HEK293T (cell line): Measurements from ENCODE around the gene NDOR1.

Source experiments
- CTCF ChIA-PET: fragments of 350-600 bp; formaldehyde crosslinking; extraction: SDS; loops from one replicate; lab custom pipeline; 2021; ENCODE audit warnings: antibody characterized with exemption, inconsistent platforms; lab: Yijun Ruan, JAX
- POLR2A ChIA-PET: fragments of 350-600 bp; formaldehyde crosslinking; extraction: SDS; loops from one replicate; lab custom pipeline; 2020; ENCODE audit warnings: antibody characterized with exemption, inconsistent platforms; lab: Yijun Ruan, JAX
- DNase-seq: peaks from one replicate; pipeline ENCODE4 v3.0.0; 2012; ENCODE audit warnings: mixed read lengths; ENCODE audit errors: extremely low spot score
- ARNT ChIP-seq: fragments of 450-650 bp; IDR thresholded peaks from 2 replicates; pipeline ENCODE4 v1.6.1; 2017; ENCODE audit warnings: mild to moderate bottlenecking
- BHLHE40 ChIP-seq: fragments of 450-650 bp; IDR thresholded peaks from 2 replicates; pipeline ENCODE4 v1.6.1; 2016; ENCODE audit warnings: mild to moderate bottlenecking, moderate library complexity, borderline replicate concordance
- CTBP1 ChIP-seq: fragments of 450-650 bp; IDR thresholded peaks from 2 replicates; pipeline ENCODE4 v1.6.1; 2016; ENCODE audit warnings: borderline replicate concordance
- ELF4 ChIP-seq: fragments of 450-650 bp; IDR thresholded peaks from 2 replicates; pipeline ENCODE4 v1.6.1; 2017; ENCODE audit warnings: antibody characterized with exemption
- FOXA1 ChIP-seq: fragments of 450-650 bp; IDR thresholded peaks from 2 replicates; pipeline ENCODE4 v1.6.1; 2016; ENCODE audit warnings: mild to moderate bottlenecking
- FOXK2 ChIP-seq: fragments of 450-650 bp; IDR thresholded peaks from 2 replicates; pipeline ENCODE4 v1.6.1; 2016; ENCODE audit warnings: mild to moderate bottlenecking
- FOXM1 ChIP-seq: fragments of 450-650 bp; IDR thresholded peaks from 2 replicates; pipeline ENCODE4 v1.6.1; 2017; ENCODE audit warnings: mild to moderate bottlenecking, borderline replicate concordance
- HDGF ChIP-seq: fragments of 450-650 bp; IDR thresholded peaks from 2 replicates; pipeline ENCODE4 v1.6.1; 2017; ENCODE audit warnings: antibody characterized with exemption, borderline replicate concordance
- L3MBTL2 ChIP-seq: fragments of 450-650 bp; conservative IDR thresholded peaks from 2 replicates; pipeline ENCODE4 v1.6.1; 2016; ENCODE audit warnings: mild to moderate bottlenecking
- LEF1 ChIP-seq: fragments of 450-650 bp; IDR thresholded peaks from 2 replicates; pipeline ENCODE4 v1.6.1; 2017; ENCODE audit warnings: mild to moderate bottlenecking, borderline replicate concordance
- NFRKB ChIP-seq: fragments of 450-650 bp; IDR thresholded peaks from 2 replicates; pipeline ENCODE4 v1.6.1; 2016; ENCODE audit warnings: mild to moderate bottlenecking, moderate library complexity
- PKNOX1 ChIP-seq: fragments of 450-650 bp; IDR thresholded peaks from 2 replicates; pipeline ENCODE4 v1.6.1; 2016
- SP1 ChIP-seq: fragments of 450-650 bp; IDR thresholded peaks from 2 replicates; pipeline ENCODE4 v1.6.1; 2017
- SUZ12 ChIP-seq: fragments of 450-650 bp; IDR thresholded peaks from 2 replicates; pipeline ENCODE4 v1.6.1; 2016; ENCODE audit warnings: mild to moderate bottlenecking
- TARDBP ChIP-seq: fragments of 450-650 bp; IDR thresholded peaks from 2 replicates; pipeline ENCODE4 v1.6.1; 2016
- ZNF384 ChIP-seq: fragments of 450-650 bp; IDR thresholded peaks from 2 replicates; pipeline ENCODE4 v1.6.1; 2016

Gene NDOR1

GRCh38 chr9:137262909-137263285 is 57.4 kb downstream of the NDOR1 start:
- POLR2A ChIA-PET: no interaction called here
- CTCF ChIA-PET: interaction anchor here (1.0 kb wide), 1 partner anchor 24 kb away, joined by 3 read pairs; no protein-coding TSS in a partner anchor

GRCh38 chr9:137263506-137263905 is 58.0 kb downstream of the NDOR1 start:
- POLR2A ChIA-PET: no interaction called here
- DNase-seq: no peak
- CTCF ChIA-PET: interaction anchor here (1.0 kb wide), 1 partner anchor 25 kb away, joined by 3 read pairs; no protein-coding TSS in a partner anchor

More at GRCh38 chr9:137262909-137263285, 57.4 kb downstream of the NDOR1 start:
- DNase-seq: no peak
- TF ChIP-seq SUZ12: no peak
- no peak for TF ChIP-seq FOXA1
- no peak for TF ChIP-seq TARDBP
- no peak for TF ChIP-seq CTBP1
- no peak for TF ChIP-seq FOXK2
- TF ChIP-seq LEF1: no peak
- no peak for TF ChIP-seq HDGF

GRCh38 chr9:137264067-137264466 is 58.6 kb downstream of the NDOR1 start:
- TF ChIP-seq ARNT (no peak), LEF1 (no peak), FOXA1 (no peak), ZNF384 (no peak), L3MBTL2 (no peak), CTBP1 (no peak), SP1 (no peak), FOXK2 (no peak)
- CTCF ChIA-PET: no interaction called here
- DNase-seq: no peak
- POLR2A ChIA-PET: interaction anchor here (0.7 to 1.0 kb wide), 2 partner anchors 19 to 23 kb away, joined by 3 to 4 read pairs; partner anchors contain the start of gene TUBB4B

More at GRCh38 chr9:137263506-137263905, 58.0 kb downstream of the NDOR1 start:
- TF ChIP-seq SUZ12: no peak
- TF ChIP-seq NFRKB: no peak
- no peak for TF ChIP-seq L3MBTL2
- no peak for TF ChIP-seq ZNF384
- TF ChIP-seq SP1: no peak
- TF ChIP-seq TARDBP: no peak
- no peak for TF ChIP-seq ARNT
- TF ChIP-seq FOXA1: no peak
- no peak for TF ChIP-seq HDGF
- TF ChIP-seq ELF4: no peak
- TF ChIP-seq CTBP1: no peak
- TF ChIP-seq FOXM1: no peak
- no peak for TF ChIP-seq FOXK2
- TF ChIP-seq PKNOX1: no peak
- TF ChIP-seq BHLHE40: no peak
- no peak for TF ChIP-seq LEF1

- ChIA-PET CTCF (no interaction called here), POLR2A (interaction anchor here (0.9 kb wide), 1 partner anchor 25 kb away, joined by 4 read pairs; the partner anchor contains the start of gene TUBB4B)
- no peak for TF ChIP-seq PKNOX1
- TF ChIP-seq FOXK2: no peak
- TF ChIP-seq L3MBTL2: no peak
- TF ChIP-seq ARNT: no peak
- TF ChIP-seq SP1: no peak
- no peak for TF ChIP-seq BHLHE40
- no peak for TF ChIP-seq ZNF384
- no peak for TF ChIP-seq FOXA1
- no peak for TF ChIP-seq NFRKB
- TF ChIP-seq CTBP1: no peak
- no peak for TF ChIP-seq TARDBP
- TF ChIP-seq FOXM1: no peak
- TF ChIP-seq HDGF: no peak
- no peak for TF ChIP-seq LEF1
- no peak for TF ChIP-seq ELF4
- no peak for TF ChIP-seq SUZ12
- DNase-seq: no peak
Observed at GRCh38 chr9:137265496-137266161, 60.1 kb downstream of the NDOR1 start.

- ChIA-PET CTCF (no interaction called here), POLR2A (interaction anchor here (0.9 kb wide), 1 partner anchor 25 kb away, joined by 4 read pairs; the partner anchor contains the start of gene TUBB4B)
- no peak for DNase-seq
- TF ChIP-seq TARDBP (no peak), NFRKB (no peak), SUZ12 (no peak), ARNT (no peak), BHLHE40 (no peak), ELF4 (no peak), PKNOX1 (no peak), HDGF (no peak), FOXA1 (no peak), FOXK2 (no peak), CTBP1 (no peak), ZNF384 (no peak), LEF1 (no peak), FOXM1 (no peak)
Observed at GRCh38 chr9:137266162-137266527, 60.6 kb downstream of the NDOR1 start.
